Retinal pigment epithelial cell (primary cell): ENCODE measurements around the gene CX3CR1.

Source experiments
- DNase-seq: peaks from one replicate; pipeline ENCODE4 v3.0.0-alpha.2; 2010; ENCODE audit warnings: low read depth
- H3K4me3 ChIP-seq: 2 replicates; pipeline ENCODE4 v1.5.1; 2011; ENCODE audit warnings: mild to moderate bottlenecking, low read length, control low read depth, moderate library complexity
- TF ChIP-seq, protein P1 (sequence below): conservative IDR thresholded peaks from 2 replicates; pipeline ENCODE4 v1.5.1; 2011; ENCODE audit warnings: low read depth, low read length, control low read depth, inconsistent platforms

CX3CR1 gene

DNA sequence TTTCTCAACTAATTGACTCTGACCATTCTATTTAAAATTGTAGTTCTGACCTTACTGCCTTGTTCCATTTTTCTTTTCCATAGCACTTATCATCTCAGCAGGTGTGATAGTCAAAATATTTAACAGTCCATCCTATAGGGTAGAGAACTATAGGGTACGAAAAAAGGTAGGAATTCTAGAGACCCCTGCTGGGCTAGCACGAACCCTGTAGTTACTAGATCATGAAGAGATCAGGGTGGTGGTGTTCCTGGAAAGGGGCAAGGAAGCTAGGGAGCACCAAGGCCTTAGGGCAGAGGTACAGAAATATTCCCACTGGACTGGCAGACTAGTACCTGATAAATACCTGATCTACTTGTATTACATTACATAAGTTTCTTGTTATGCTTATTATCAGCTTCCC, 55.5 kb downstream of the CX3CR1 start:
- no peak overlapping the region for H3K4me3 ChIP-seq
- DNase-seq = no peak
- TF ChIP-seq, protein P1, sequence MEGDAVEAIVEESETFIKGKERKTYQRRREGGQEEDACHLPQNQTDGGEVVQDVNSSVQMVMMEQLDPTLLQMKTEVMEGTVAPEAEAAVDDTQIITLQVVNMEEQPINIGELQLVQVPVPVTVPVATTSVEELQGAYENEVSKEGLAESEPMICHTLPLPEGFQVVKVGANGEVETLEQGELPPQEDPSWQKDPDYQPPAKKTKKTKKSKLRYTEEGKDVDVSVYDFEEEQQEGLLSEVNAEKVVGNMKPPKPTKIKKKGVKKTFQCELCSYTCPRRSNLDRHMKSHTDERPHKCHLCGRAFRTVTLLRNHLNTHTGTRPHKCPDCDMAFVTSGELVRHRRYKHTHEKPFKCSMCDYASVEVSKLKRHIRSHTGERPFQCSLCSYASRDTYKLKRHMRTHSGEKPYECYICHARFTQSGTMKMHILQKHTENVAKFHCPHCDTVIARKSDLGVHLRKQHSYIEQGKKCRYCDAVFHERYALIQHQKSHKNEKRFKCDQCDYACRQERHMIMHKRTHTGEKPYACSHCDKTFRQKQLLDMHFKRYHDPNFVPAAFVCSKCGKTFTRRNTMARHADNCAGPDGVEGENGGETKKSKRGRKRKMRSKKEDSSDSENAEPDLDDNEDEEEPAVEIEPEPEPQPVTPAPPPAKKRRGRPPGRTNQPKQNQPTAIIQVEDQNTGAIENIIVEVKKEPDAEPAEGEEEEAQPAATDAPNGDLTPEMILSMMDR = no peak

GRCh38 chr3:39222939-39223338, 56.9 kb downstream of the CX3CR1 start:
- DNase-seq = no peak
- TF ChIP-seq, protein P1 = no peak
- no peak overlapping the region for H3K4me3 ChIP-seq

DNA sequence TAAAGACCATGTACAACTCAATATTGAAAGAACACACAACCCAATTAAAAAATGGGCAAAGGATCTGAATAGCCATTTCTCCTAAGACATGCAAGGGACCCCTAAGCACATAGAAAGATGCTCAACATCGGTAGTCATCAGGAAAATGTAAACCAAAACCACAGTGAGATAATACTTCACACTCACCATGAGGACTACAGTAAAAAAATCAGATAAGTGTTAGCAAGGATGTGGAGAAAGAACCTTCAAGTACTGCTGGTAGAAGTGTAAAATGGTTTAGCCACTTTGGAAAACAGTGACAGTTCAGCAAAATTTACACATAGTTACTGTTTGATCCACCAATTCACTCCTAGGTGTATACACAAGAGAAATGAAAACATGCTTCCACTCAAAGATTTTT, 57.4 kb downstream of the CX3CR1 start:
- TF ChIP-seq, protein P1 = no peak
- no peak for DNase-seq
- H3K4me3 ChIP-seq = no peak overlapping the region

GRCh38 chr3:39221141-39221530, 58.7 kb downstream of the CX3CR1 start:
- H3K4me3 ChIP-seq = no peak overlapping the region
- TF ChIP-seq, protein P1 = no peak
- DNase-seq = no peak

GRCh38 chr3:39220407-39221140, 59.3 kb downstream of the CX3CR1 start:
- TF ChIP-seq, protein P1 = no peak
- no peak overlapping the region for H3K4me3 ChIP-seq
- DNase-seq = no peak

DNA sequence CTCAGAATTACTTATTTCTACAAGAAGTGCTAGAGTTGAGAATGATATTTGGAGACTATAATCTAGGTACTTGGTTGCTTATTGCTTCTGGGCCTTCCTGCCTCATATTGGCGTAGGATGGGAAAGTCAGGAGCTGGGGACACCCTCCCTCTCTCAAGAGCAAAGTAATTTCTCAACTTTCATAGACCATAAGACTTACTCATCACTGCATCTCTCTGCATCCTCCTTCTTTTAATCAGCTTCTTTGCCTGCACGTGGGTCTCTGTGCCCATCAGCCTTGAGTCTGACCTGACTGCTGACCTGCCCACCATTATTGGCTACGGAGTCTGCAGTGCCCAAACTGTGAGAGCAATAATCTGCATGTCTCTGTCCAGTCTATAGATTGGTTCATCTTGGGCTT, 60.1 kb downstream of the CX3CR1 start:
- no peak for DNase-seq
- no peak overlapping the region for H3K4me3 ChIP-seq
- TF ChIP-seq, protein P1 = no peak

GRCh38 chr3:39216176-39216790, 63.6 kb downstream of the CX3CR1 start:
- TF ChIP-seq, protein P1 = no peak
- DNase-seq = no peak
- no peak overlapping the region for H3K4me3 ChIP-seq
